Epithelial cell of proximal tubule (primary cell): ENCODE data around the gene TEAD1. TPM values are rescaled to one million over a fixed set of nuclear protein-coding genes. Genes with fewer than 3 reads are reported as not detected.

ENCODE experiments used
- DNase-seq: peaks from one replicate; pipeline ENCODE4 v3.0.0-alpha.2; 2011; ENCODE audit warnings: low read depth
- H3K4me3 ChIP-seq: 2 replicates; pipeline ENCODE4 v1.5.1; 2011; ENCODE audit warnings: low read depth, mild to moderate bottlenecking, low read length
- total RNA-seq: library from RNA; depleted of rRNA; stranded (reverse); fragments of >200 nt; gene quantifications from 2 replicates; pipeline ENCODE4 v1.2.3, GENCODE V29; 2015
- TF ChIP-seq, protein P1 (sequence below): conservative IDR thresholded peaks from 2 replicates; pipeline ENCODE4 v1.5.1; 2012; ENCODE audit warnings: low read depth, mild to moderate bottlenecking, low read length

TEAD1 gene
- total RNA-seq, 1 donor from 2014 or later: 61.9 TPM

DNA sequence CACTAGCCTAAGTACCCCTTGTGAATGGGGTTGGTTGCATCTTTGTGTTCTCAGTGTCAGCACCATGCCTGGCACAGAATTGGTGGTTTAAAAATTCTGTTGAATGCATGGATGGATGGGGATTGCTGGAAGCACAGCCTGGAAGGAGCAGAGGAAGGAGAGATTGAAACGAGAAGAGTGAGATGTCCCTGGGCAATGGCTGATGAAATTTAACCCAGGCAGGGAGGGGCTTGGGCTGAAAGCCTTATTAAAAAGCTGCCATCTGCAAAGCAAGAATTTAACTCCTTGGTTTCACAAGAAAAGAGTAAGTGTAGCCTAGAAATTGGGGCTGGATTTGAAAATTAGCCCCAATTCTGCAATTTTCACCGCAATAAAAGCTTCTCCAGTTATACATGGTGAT is 126.7 kb downstream of the TEAD1 start:
- no peak overlapping the region for H3K4me3 ChIP-seq
- TF ChIP-seq, protein P1, sequence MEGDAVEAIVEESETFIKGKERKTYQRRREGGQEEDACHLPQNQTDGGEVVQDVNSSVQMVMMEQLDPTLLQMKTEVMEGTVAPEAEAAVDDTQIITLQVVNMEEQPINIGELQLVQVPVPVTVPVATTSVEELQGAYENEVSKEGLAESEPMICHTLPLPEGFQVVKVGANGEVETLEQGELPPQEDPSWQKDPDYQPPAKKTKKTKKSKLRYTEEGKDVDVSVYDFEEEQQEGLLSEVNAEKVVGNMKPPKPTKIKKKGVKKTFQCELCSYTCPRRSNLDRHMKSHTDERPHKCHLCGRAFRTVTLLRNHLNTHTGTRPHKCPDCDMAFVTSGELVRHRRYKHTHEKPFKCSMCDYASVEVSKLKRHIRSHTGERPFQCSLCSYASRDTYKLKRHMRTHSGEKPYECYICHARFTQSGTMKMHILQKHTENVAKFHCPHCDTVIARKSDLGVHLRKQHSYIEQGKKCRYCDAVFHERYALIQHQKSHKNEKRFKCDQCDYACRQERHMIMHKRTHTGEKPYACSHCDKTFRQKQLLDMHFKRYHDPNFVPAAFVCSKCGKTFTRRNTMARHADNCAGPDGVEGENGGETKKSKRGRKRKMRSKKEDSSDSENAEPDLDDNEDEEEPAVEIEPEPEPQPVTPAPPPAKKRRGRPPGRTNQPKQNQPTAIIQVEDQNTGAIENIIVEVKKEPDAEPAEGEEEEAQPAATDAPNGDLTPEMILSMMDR: no peak
- DNase-seq: no peak

DNA sequence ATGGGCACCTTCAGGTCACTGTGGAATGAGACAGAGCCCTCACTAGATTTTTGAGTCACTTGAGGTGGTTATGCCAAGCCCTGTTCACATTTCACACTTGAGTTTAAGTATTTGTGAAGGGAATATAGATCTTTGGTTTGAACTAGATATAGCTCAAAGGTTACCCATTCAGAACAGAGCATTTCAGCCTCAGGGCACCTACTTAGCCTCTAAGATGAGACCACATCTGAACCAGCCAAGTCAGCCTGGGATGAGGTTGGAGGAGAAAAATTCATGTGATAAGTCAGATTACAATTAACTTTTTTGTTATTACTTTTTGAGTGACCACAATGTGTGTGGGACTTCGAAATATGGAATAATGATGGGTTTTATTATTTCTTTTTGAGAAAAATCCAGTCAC is 127.8 kb downstream of the TEAD1 start:
- DNase-seq: no peak
- TF ChIP-seq, protein P1: no peak
- no peak overlapping the region for H3K4me3 ChIP-seq

DNA sequence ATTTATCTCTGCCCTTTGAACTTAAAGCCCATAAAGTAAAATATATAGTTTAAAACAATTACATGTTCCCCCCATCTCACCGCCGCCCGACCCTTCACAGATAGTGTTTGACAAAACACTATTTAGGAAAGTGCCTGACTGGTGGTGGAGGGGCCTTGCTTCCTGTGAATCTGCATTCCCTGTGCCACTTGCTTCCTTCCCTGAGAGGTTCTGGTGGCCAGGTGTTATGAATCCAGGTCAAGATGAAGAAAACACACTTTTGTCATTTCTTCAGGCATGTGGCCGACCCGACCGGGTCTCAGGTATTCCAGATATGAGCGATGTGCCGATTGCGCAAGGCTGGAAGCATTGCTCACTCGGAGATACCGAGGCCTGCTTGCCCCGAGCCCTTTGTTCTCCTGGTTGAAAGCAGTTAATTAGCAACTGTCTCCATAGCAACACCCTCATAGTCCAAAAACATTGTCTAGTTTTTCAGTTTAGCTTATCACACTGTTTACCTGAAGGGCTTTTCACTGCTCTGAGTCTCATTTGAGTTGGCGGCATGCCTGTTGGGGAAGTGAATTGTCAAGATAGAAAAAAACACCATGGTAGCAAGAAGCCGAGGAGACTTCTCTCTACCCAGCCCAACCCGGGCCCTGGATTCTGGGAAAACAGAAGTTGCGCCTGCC is 128.3 kb downstream of the TEAD1 start:
- TF ChIP-seq, protein P1: no peak
- peak; percentile 99 for DNase-seq
- peak overlapping the region; percentile 24 for H3K4me3 ChIP-seq

DNA sequence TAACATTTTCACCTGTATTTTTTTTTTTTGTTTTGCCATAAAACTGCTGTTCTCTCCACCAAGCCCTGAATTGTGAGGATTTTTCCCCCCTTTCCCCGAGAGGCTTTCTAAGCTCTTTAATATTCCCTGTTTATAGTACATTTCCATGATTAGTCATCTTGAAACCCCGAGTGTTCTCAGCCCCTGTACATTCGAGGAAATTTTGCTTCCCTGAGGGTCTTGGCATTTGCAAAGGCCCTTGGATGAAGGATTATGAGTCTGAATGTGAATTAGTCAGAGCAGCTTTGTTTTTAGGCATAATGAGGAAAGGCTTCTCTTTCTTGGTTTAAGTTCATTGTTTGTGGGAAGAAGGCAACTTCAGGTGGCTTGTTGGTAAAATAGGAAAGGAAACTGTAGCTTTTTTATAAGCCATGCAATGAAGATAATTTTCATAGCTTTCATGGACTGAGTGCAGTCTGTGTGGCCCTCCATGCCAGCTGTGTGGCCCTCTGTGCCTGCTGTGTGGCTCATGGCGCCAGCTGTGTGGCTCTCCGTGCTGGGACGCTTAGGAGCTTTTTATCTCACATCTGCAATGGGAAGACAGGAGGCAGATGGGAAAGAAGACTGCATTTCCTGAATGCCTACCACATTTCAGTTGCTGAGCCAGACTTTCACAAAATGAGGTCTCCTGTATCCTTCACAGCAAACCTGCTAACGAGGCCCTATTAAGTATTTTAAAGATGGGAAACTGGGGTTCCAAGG is 129.0 kb downstream of the TEAD1 start:
- peak; percentile 70 for DNase-seq
- TF ChIP-seq, protein P1: no peak
- peak overlapping the region; percentile 24 for H3K4me3 ChIP-seq

DNA sequence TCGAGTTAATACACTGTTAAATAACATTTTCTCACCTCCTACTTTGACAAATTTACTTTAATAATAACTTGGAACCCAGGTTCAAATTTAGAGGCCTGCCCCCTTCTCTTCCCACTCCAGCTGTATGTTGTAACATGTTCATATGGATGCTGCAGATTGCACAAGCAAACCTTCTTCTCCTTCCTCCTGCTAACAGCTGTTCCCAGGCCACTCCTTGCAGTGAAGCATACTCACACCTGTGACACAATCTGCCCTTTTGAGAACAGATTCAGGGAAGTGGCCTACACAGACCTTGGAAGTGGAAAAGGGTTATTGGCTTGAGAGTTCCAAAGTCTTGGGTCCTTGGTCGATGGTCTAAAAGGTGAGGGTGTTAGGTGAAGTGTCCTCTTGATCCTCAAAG is 131.9 kb downstream of the TEAD1 start:
- no peak overlapping the region for H3K4me3 ChIP-seq
- TF ChIP-seq, protein P1: no peak
- DNase-seq: no peak

DNA sequence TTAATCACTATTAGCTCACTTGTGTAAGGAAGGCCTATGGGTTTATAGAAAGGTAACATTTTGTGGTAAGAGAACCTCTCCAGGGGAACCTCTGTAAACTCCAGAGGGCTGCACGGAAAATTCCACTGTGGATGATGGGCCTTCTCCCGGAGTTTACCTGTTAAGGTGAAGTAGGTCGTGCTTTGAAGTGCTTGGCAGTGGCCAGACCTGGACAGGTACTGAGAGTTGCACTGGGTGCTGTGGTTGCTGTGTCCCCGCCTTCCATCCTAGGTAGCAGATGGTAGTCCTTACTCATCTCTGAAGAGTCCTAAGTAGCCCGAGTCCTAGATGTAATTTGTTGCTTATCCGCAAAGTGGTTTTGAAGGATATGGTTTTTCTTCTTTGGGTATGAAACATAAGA is 133.4 kb downstream of the TEAD1 start:
- TF ChIP-seq, protein P1: no peak
- no peak for DNase-seq
- no peak overlapping the region for H3K4me3 ChIP-seq
